Muscle of leg (tissue), 11 donors: ENCODE data around the gene HSPBAP1. TPM values are rescaled to one million over a fixed set of nuclear protein-coding genes. Genes with fewer than 3 reads are reported as not detected.
"Not testable (repeated sequence)": the region's sequence is repeated elsewhere in the genome, so short reads cannot be mapped to it uniquely, and the experiment has no call there.

ENCODE experiments used
- DNase-seq: peaks from one replicate; pipeline ENCODE4 v3.0.0; 2013
- H3K27ac ChIP-seq: one replicate; pipeline ENCODE4 v1.5.1; 2013; ENCODE audit warnings: mild to moderate bottlenecking, low read length, control low read depth
- H3K27me3 ChIP-seq: one replicate; pipeline ENCODE4 v1.6.1; 2013; ENCODE audit warnings: low read length; ENCODE audit not compliant: control insufficient read depth, insufficient read depth
- H3K36me3 ChIP-seq: one replicate; pipeline ENCODE4 v1.6.1; 2013; ENCODE audit warnings: low read length; ENCODE audit not compliant: control insufficient read depth, insufficient read depth
- H3K4me1 ChIP-seq: one replicate; pipeline ENCODE4 v1.6.1; 2013; ENCODE audit warnings: low read length; ENCODE audit not compliant: control insufficient read depth, insufficient read depth
- H3K4me3 ChIP-seq: one replicate; pipeline ENCODE4 v1.5.1; 2013; ENCODE audit warnings: low read length, control low read depth
- H3K9me3 ChIP-seq: replicated peaks from 2 replicates; pipeline ENCODE4 v1.6.1; 2013; ENCODE audit warnings: low read depth, low read length; ENCODE audit not compliant: control insufficient read depth
- WGBS: methylation state at CpG from one replicate; pipeline ENCODE4 v1.1.5; 2013; ENCODE audit warnings: missing lambda C conversion rate; ENCODE audit not compliant: insufficient coverage; 5-methylcytosine and 5-hydroxymethylcytosine counted together
- polyA plus RNA-seq, 8 donors: library from polyadenylated mRNA; unstranded; fragments of 120-200 nt; gene quantifications; one replicate each; pipeline versions ENCODE4 v1.2.1 to v1.2.3, GENCODE V29; 2013; ENCODE audit warnings: inconsistent platforms in 1 of 8, low replicate concordance in 1 of 8; ENCODE audit not compliant: insufficient read length in 8 of 8, insufficient read depth in 1 of 8
- total RNA-seq: library from RNA; stranded (reverse); fragments of 120-200 nt; gene quantifications from one replicate; pipeline ENCODE4 v1.2.4, GENCODE V29; 2013

The HSPBAP1 gene
- total and polyA plus RNA-seq, 9 donors: 4.5 to 8.2 (median 5.7) TPM

- no CpG with 5 or more reads among the region's 3 CpGs for WGBS
- H3K9me3 ChIP-seq: no peaks in the 10 kb centered on the region
- peak; percentile 50 for DNase-seq
- no peaks in the 10 kb centered on the region for H3K36me3 ChIP-seq
- H3K4me3 ChIP-seq: no peak overlapping the region
- H3K4me1 ChIP-seq: no peaks in the 10 kb centered on the region
- peak overlapping the region; percentile 44 for H3K27ac ChIP-seq
- H3K27me3 ChIP-seq: no peaks in the 10 kb centered on the region
Observed at GRCh38 chr3:122767540-122768372, 25.9 kb downstream of the HSPBAP1 start.

DNA sequence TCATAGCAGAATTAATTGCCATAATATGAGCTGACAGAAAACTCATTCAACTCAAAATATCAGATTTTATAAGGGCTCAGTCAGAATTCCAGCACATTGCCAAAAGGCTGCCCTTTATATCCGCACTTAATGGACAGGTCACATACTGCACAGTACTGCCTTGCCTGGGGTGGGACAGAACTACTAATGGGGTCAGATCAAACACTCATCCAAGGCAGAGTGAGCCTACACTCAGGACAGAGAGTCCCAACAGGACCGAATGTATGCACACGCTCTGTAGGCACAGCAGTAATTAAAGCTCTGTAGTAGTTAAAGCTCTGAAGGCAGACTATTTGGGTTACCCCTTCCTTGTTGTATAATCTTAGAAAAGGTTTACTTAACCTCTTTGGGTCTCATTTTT is 27.2 kb downstream of the HSPBAP1 start:
- H3K36me3 ChIP-seq: no peaks in the 10 kb centered on the region

DNA sequence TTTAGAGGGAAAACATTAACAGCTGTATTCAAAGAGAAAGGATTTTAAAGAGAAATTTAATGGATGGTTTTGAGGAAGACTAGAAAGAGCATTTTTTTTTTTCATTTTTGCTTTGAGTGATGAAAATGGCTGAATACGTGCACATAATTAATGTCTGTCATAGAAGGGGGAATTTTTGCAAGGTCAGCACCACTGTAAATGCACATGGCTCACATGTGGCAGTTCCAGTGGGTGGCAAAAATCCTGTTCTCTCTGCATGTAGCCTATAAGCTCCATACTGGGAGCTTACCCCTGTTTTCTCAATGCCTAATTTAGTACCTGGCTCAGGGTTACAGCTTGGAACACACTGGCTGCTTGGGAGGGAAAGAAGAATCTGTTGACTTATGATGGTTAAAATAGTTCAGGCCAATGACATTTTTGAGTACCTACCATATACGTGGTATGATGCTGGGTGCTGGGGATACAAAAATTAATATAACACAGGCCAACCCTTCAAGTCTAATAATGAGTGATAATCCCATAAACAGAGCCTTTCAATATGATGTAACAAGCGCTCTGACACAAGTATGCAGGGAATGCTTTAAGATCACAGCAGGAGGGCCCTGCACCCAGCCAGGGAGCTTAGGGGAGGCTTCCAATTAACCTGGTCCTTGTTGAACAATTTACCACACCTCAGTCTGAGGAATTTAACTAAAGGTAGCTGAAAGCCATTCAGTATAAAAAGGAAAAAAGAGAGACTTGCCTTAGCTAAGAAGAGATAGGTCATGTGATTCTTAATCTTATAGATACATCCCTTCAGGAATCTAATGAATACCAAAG is 33.0 kb downstream of the HSPBAP1 start:
- WGBS: 100% methylated on average over 1 of the region's 3 CpGs
- no peak for DNase-seq
- no peaks in the 10 kb centered on the region for H3K9me3 ChIP-seq
- H3K27me3 ChIP-seq: no peaks in the 10 kb centered on the region
- H3K4me3 ChIP-seq: no peak overlapping the region
- no peaks in the 10 kb centered on the region for H3K4me1 ChIP-seq
- H3K27ac ChIP-seq: no peak overlapping the region
- H3K36me3 ChIP-seq: peaks cover 3% of the 10 kb centered on the region

More for the DNA sequence above, 27.2 kb downstream of the HSPBAP1 start:
- no peak overlapping the region for H3K27ac ChIP-seq
- H3K27me3 ChIP-seq: no peaks in the 10 kb centered on the region
- no CpG with 5 or more reads among the region's 3 CpGs for WGBS
- H3K4me1 ChIP-seq: no peaks in the 10 kb centered on the region
- DNase-seq: no peak
- no peak overlapping the region for H3K4me3 ChIP-seq
- H3K9me3 ChIP-seq: no peaks in the 10 kb centered on the region

DNA sequence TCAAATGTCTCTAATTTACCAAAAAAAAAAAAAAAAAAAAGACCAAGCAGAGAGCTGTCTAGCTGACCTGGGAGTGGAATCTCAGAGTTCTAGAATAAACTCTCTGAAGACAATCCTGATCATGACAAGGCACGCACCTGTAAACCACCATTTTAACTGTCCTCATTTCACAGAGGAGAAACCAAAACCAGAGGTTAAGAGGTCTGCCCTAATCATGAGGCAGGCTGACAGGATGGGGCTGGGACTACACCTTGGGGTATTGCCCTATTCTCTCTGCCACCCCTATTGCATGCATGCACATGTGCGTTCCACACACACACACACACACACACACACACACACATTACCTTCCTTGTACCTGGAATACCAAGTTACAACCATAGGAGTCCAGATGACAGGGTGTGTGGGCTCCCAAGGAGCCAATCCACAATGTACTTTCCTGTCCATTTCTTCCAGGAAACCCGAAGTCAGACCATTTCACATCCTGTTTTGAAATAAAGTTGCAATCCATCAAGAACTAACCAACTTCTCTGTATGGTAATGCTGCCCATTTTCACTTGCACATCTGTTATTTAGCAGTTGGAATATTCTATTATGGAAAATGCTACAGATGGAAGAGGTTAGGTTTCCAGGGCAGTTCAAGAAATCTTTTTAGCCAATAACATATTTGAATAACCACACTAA is 34.6 kb downstream of the HSPBAP1 start:
- no peak overlapping the region for H3K27ac ChIP-seq
- no peaks in the 10 kb centered on the region for H3K4me1 ChIP-seq
- WGBS: 100% methylated on average over 1 of the region's 3 CpGs
- no peaks in the 10 kb centered on the region for H3K27me3 ChIP-seq
- H3K36me3 ChIP-seq: peaks cover 8% of the 10 kb centered on the region
- DNase-seq: peak; percentile 48
- H3K9me3 ChIP-seq: no peaks in the 10 kb centered on the region
- H3K4me3 ChIP-seq: no peak overlapping the region

- H3K4me3 ChIP-seq: no peak overlapping the region
- no peaks in the 10 kb centered on the region for H3K27me3 ChIP-seq
- H3K4me1 ChIP-seq: no peaks in the 10 kb centered on the region
- no peaks in the 10 kb centered on the region for H3K9me3 ChIP-seq
- no peak for DNase-seq
- no CpG with 5 or more reads among the region's 2 CpGs for WGBS
- H3K36me3 ChIP-seq: peaks cover 10% of the 10 kb centered on the region
- H3K27ac ChIP-seq: no peak overlapping the region
Observed at GRCh38 chr3:122755491-122755890, 38.1 kb downstream of the HSPBAP1 start.

DNA sequence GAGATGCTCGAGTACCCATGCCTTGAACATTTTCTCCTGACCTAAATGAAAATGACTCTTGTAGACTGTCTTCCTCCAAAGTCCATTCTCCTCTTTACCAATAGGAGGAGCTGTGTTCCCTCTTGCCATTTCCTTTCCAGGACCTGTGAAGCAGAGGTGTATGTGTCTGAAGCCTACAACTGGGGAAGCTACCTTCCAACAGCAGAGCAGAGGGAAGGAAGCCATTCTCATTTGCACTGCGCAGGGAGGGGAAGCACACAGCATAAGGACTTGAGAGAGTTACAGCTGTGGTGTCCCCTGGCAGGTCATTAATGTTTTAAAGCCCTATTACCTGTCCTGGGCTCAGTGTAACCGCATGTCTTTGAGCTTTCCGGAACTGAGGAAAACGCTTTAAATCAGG is 38.7 kb downstream of the HSPBAP1 start:
- WGBS: 50% methylated on average over 2 of the region's 5 CpGs

GRCh38 chr3:122748347-122748746 is 45.3 kb downstream of the HSPBAP1 start:
- Histone ChIP-seq H3K36me3 (peaks cover 5% of the 10 kb centered on the region), H3K4me1 (no peaks in the 10 kb centered on the region), H3K4me3 (no peak overlapping the region), H3K27ac (no peak overlapping the region), H3K9me3 (no peaks in the 10 kb centered on the region), H3K27me3 (no peaks in the 10 kb centered on the region)
- DNase-seq: no peak
- WGBS: no CpG with 5 or more reads among the region's 1 CpG

More for the DNA sequence above, 38.7 kb downstream of the HSPBAP1 start:
- Histone ChIP-seq H3K36me3 (peaks cover 10% of the 10 kb centered on the region), H3K27me3 (no peaks in the 10 kb centered on the region), H3K27ac (no peak overlapping the region), H3K4me1 (no peaks in the 10 kb centered on the region), H3K9me3 (no peaks in the 10 kb centered on the region), H3K4me3 (no peak overlapping the region)
- peak; percentile 17 for DNase-seq

DNA sequence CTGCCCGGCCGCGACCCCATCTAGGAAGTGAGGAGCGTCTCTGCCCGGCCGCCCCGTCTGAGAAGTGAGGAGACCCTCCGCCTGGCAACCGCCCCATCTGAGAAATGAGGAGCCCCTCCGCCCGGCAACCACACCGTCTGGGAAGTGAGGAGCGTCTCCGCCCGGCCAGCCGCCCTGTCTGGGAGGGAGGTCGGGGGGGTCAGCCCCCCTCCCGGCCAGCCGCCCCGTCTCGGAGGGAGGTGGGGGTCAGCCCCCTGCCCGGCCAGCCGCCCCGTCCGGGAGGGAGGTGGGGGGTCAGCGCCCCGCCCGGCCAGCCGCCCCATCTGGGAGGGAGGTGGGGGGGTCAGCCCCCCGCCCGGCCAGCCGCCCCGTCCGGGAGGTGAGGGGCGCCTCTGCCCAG is 46.3 kb downstream of the HSPBAP1 start:
- H3K27ac ChIP-seq, H3K4me1 ChIP-seq, H3K27me3 ChIP-seq, H3K9me3 ChIP-seq, H3K4me3 ChIP-seq, DNase-seq, H3K36me3 ChIP-seq: not testable (repeated sequence)
- 97% methylated on average over 6 of the region's 35 CpGs for WGBS

DNA sequence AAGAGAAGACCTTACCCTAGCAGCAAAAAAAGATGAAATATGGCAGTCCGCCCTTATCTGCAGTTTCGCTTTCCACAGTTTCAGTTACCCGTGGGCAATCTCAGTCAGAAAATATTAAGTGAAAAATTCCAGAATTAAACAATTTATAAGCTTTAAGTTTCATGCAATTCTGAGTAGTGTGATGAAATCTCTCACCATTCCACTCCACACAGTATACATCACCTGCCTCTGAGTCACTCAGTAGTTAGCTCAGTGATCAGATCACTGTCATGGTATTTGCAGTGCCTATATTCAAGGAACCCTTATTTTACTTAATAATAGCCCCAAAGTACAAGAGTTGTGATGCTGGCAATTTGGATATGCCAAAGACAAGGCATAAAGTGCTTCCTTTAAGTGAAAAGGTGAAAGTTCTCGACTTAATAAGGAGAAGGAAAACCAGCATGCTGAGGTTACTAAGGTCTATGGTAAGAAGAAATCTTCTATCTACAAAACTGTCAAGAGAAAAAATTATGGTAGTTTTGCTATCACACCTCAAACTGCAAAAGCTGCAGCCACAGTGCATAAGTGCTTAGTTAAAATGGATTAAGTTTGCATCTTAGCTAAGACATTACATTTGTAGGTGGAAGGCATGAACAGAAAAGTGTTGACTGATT is 48.1 kb downstream of the HSPBAP1 start:
- H3K9me3 ChIP-seq: no peaks in the 10 kb centered on the region
- no peak for DNase-seq
- H3K4me1 ChIP-seq: no peaks in the 10 kb centered on the region
- no peak overlapping the region for H3K27ac ChIP-seq
- peaks cover 1% of the 10 kb centered on the region for H3K36me3 ChIP-seq
- H3K4me3 ChIP-seq: no peak overlapping the region
- no peaks in the 10 kb centered on the region for H3K27me3 ChIP-seq
- WGBS: no CpG with 5 or more reads among the region's 4 CpGs
